Trophoblast cell (in vitro differentiated cells and primary cell): Measurements from ENCODE around the gene UNC45B.

Source experiments
- DNase-seq, 2 donors: peaks; one replicate each; pipeline ENCODE4 v3.0.0-alpha.2; 2016
- H2AFZ ChIP-seq: 2 replicates; pipeline ENCODE4 v1.6.1; 2013; ENCODE audit warnings: low read length, moderate library complexity, mild to moderate bottlenecking; ENCODE audit not compliant: insufficient read depth, poor library complexity
- H2AK5ac ChIP-seq: 2 replicates; pipeline ENCODE4 v1.6.1; 2013; ENCODE audit warnings: mild to moderate bottlenecking, low read length
- H2BK120ac ChIP-seq: 2 replicates; pipeline ENCODE4 v1.6.1; 2013; ENCODE audit warnings: low read length, mild to moderate bottlenecking, moderate library complexity; ENCODE audit not compliant: insufficient read depth, poor library complexity
- H2BK12ac ChIP-seq: 2 replicates; pipeline ENCODE4 v1.6.1; 2013; ENCODE audit warnings: mild to moderate bottlenecking, low read length, moderate library complexity
- H2BK5ac ChIP-seq: 2 replicates; pipeline ENCODE4 v1.6.1; 2013; ENCODE audit warnings: low read length, low read depth, moderate library complexity, mild to moderate bottlenecking; ENCODE audit not compliant: poor library complexity
- H3K14ac ChIP-seq: 2 replicates; pipeline ENCODE4 v1.6.1; 2013; ENCODE audit warnings: mild to moderate bottlenecking, low read length
- H3K18ac ChIP-seq: 2 replicates; pipeline ENCODE4 v1.6.1; 2013; ENCODE audit warnings: mild to moderate bottlenecking, low read length
- H3K23ac ChIP-seq: 2 replicates; pipeline ENCODE4 v1.6.1; 2013; ENCODE audit warnings: low read length
- H3K27ac ChIP-seq: 2 replicates; pipeline ENCODE4 v1.5.1; 2013; ENCODE audit warnings: low read depth, mild to moderate bottlenecking, inconsistent platforms, low read length, moderate library complexity
- H3K27me3 ChIP-seq: 2 replicates; pipeline ENCODE4 v1.6.1; 2013; ENCODE audit warnings: inconsistent platforms, mild to moderate bottlenecking, low read length, moderate library complexity; ENCODE audit not compliant: insufficient read depth
- H3K36me3 ChIP-seq, 2 experiments: 1 replicate in 1 of 2; 2 replicates in 1 of 2; pipeline ENCODE4 v1.6.1; 2013; ENCODE audit warnings: low read length in 2 of 2, mild to moderate bottlenecking in 2 of 2, moderate library complexity in 1 of 2; ENCODE audit not compliant: insufficient read depth in 2 of 2, control insufficient read depth in 1 of 2
- H3K4ac ChIP-seq: 2 replicates; pipeline ENCODE4 v1.6.1; 2013; ENCODE audit warnings: low read depth, mild to moderate bottlenecking, low read length, moderate library complexity
- H3K4me1 ChIP-seq, 2 experiments: 1 replicate in 1 of 2; 2 replicates in 1 of 2; pipeline ENCODE4 v1.6.1; 2013; ENCODE audit warnings: low read length in 2 of 2, mild to moderate bottlenecking in 2 of 2, moderate library complexity in 1 of 2; ENCODE audit not compliant: insufficient read depth in 2 of 2, control insufficient read depth in 1 of 2
- H3K4me2 ChIP-seq: 2 replicates; pipeline ENCODE4 v1.6.1; 2013; ENCODE audit warnings: inconsistent platforms, mild to moderate bottlenecking, low read length, moderate library complexity
- H3K4me3 ChIP-seq: 2 replicates; pipeline ENCODE4 v1.5.1; 2013; ENCODE audit warnings: mild to moderate bottlenecking, low read depth, low read length, inconsistent platforms
- H3K79me1 ChIP-seq: one replicate; pipeline ENCODE4 v1.6.1; 2013; ENCODE audit warnings: low read length
- H3K79me2 ChIP-seq: 2 replicates; pipeline ENCODE4 v1.6.1; 2013; ENCODE audit warnings: low read length, mild to moderate bottlenecking; ENCODE audit not compliant: control insufficient read depth, insufficient read depth, poor library complexity
- H3K9ac ChIP-seq: 2 replicates; pipeline ENCODE4 v1.6.1; 2013; ENCODE audit warnings: mild to moderate bottlenecking, low read length
- H3K9me3 ChIP-seq: 2 replicates; pipeline ENCODE4 v1.6.1; 2013; ENCODE audit warnings: low read depth, mild to moderate bottlenecking, control low read depth, inconsistent platforms, low read length; ENCODE audit not compliant: insufficient read depth
- H4K12ac ChIP-seq: 2 replicates; pipeline ENCODE4 v1.6.1; 2013; ENCODE audit warnings: low read depth, mild to moderate bottlenecking, low read length, moderate library complexity
- H4K8ac ChIP-seq: 2 replicates; pipeline ENCODE4 v1.6.1; 2013; ENCODE audit warnings: low read depth, mild to moderate bottlenecking, low read length, moderate library complexity
- H4K91ac ChIP-seq: one replicate; pipeline ENCODE4 v1.6.1; 2013; ENCODE audit warnings: low read depth, mild to moderate bottlenecking, low read length, moderate library complexity
- WGBS: extraction: QIAGEN DNeasy Blood & Tissue Kit; methylation state at CpG from one replicate; pipeline ENCODE4 v1.1.7; 2013; ENCODE audit warnings: missing lambda C conversion rate; ENCODE audit not compliant: insufficient read length, insufficient coverage; ENCODE audit errors: extremely low coverage; 5-methylcytosine and 5-hydroxymethylcytosine counted together

The UNC45B gene

DNA sequence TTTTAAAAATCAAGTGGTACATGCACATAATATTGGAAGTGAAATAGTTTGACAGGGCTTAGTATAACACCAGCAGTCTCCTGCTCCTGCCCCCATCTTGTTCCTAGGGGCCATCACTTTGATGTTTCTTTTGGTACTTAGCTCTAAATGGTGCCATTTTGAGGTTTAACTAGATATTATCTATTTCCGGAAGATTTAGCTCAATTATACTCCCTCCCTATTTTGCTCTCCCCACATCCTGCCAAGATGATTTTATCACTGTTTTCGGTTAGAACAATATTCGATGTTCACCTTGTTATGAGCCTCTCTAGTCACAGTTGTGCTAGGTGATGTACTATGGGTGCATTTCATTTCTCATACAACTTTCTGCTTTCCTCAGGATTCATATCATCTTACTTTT, 66.6 kb downstream of the UNC45B start:
- whole genome bisulfite sequencing, result no CpG with 5 or more reads among the region's 3 CpGs
- no peak overlapping the region for H4K8ac ChIP-seq
- H3K27me3 ChIP-seq, result no peaks in the 10 kb centered on the region
- no peak overlapping the region for H3K4me3 ChIP-seq
- H3K9ac ChIP-seq, result no peak overlapping the region
- H4K91ac ChIP-seq, result no peak overlapping the region
- H3K14ac ChIP-seq, result no peak overlapping the region
- H3K4me2 ChIP-seq, result no peak overlapping the region
- no peak overlapping the region for H2BK5ac ChIP-seq
- no peak overlapping the region for H2AK5ac ChIP-seq
- H2BK12ac ChIP-seq, result no peak overlapping the region
- H3K23ac ChIP-seq, result no peak overlapping the region
- no peaks in the 10 kb centered on the region for H3K4me1 ChIP-seq
- H3K79me1 ChIP-seq, result no peaks in the 10 kb centered on the region
- no peak for DNase-seq
- no peaks in the 10 kb centered on the region for H3K36me3 ChIP-seq
- H2BK120ac ChIP-seq, result no peak overlapping the region
- H4K12ac ChIP-seq, result no peak overlapping the region
- H3K27ac ChIP-seq, result no peak overlapping the region
- H3K9me3 ChIP-seq, result no peaks in the 10 kb centered on the region
- H2AFZ ChIP-seq, result no peak overlapping the region
- H3K18ac ChIP-seq, result no peak overlapping the region
- H3K79me2 ChIP-seq, result no peaks in the 10 kb centered on the region
- H3K4ac ChIP-seq, result no peak overlapping the region

DNA sequence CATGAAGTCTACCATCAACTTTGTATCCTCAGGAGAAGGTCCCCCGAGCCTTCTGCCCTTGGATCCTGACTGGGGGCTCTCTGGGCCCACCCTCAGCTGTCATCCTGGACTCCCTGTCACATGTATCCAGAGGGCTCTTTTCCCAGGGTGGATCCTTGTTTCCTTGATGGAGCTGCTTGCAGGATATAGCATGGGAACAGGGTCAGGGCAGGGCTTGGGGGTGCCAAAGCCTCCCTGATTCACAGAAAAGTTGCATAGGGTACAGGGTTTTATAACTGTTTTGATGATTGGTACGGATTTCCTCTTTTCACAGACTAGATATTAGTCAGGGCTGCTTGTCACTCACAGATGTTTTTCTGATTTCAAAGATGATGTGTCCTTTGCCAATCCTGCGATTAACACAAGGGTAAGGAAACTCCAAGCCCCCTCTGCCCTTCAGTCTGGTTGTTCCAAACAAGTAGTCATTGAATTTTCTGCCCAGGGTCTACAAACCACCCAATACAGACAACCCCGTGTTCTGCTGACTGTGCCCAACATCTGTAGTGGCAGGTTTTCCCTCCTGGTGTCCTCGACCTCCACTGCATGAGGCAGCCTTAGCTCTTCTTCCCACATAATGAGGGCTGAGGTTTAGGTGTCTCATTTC, 67.1 kb downstream of the UNC45B start:
- DNase-seq, result no peak
- no CpG with 5 or more reads among the region's 5 CpGs for WGBS
- Histone ChIP-seq H3K18ac (no peak overlapping the region), H3K36me3 (no peaks in the 10 kb centered on the region), H3K4me3 (no peak overlapping the region), H2AFZ (no peak overlapping the region), H2BK12ac (no peak overlapping the region), H3K4ac (no peak overlapping the region), H3K9me3 (no peaks in the 10 kb centered on the region), H4K12ac (no peak overlapping the region), H3K4me2 (no peak overlapping the region), H2BK5ac (no peak overlapping the region), H3K79me1 (no peaks in the 10 kb centered on the region), H3K9ac (no peak overlapping the region), H2AK5ac (no peak overlapping the region), H3K4me1 (no peaks in the 10 kb centered on the region), H3K23ac (no peak overlapping the region), H3K14ac (no peak overlapping the region), H3K27ac (no peak overlapping the region), H4K91ac (no peak overlapping the region), H2BK120ac (no peak overlapping the region), H3K27me3 (no peaks in the 10 kb centered on the region), H3K79me2 (no peaks in the 10 kb centered on the region), H4K8ac (no peak overlapping the region)

DNA sequence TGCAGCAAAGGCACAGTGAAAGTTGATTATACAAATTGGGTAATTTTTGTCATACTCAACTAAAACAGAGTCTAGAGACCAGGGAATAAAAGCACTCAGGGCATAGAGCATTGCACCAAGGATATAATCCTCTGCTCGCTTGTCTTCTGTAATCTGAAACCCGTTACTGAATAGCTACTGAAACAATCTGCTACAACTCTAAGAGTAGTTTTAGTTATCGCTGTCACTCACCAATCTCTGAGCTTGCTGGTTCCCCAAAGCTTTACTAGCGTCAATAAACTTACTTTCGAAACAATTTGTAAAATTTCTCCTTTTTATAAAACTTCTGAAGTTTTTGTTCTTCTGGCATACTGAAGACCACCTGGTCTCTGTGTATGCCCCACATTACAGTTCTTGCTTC, 69.5 kb downstream of the UNC45B start:
- no CpG with 5 or more reads among the region's 5 CpGs for WGBS

DNA sequence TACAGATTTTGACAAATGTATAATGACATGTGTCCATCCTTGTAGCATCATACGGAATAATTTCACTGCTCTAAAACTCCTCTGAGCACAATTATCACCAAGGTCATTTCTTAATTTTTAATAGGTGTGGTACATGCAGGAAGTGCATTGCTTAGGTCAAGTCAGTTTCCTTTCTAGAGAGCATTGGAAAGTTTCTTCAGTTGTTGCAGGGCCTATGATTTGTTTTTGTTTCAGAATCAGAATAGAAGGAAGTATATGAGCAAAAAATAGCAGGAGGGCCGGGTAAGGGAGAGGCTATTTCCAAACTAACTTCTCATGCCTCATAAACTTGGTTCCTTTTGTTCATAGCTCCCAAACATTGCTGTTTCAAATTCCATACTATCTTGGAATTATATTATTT, 71.3 kb downstream of the UNC45B start:
- no peak overlapping the region for H3K9ac ChIP-seq
- H3K27me3 ChIP-seq, result no peaks in the 10 kb centered on the region
- no peak overlapping the region for H2BK12ac ChIP-seq
- no peak overlapping the region for H3K14ac ChIP-seq
- H3K4me3 ChIP-seq, result no peak overlapping the region
- H2BK5ac ChIP-seq, result no peak overlapping the region
- H3K18ac ChIP-seq, result no peak overlapping the region
- H3K79me2 ChIP-seq, result no peaks in the 10 kb centered on the region
- DNase-seq, result no peak
- H3K4me2 ChIP-seq, result no peak overlapping the region
- H2AFZ ChIP-seq, result no peak overlapping the region
- no peak overlapping the region for H2AK5ac ChIP-seq
- no peaks in the 10 kb centered on the region for H3K4me1 ChIP-seq
- no peak overlapping the region for H4K91ac ChIP-seq
- no peak overlapping the region for H3K27ac ChIP-seq
- no peaks in the 10 kb centered on the region for H3K79me1 ChIP-seq
- H2BK120ac ChIP-seq, result no peak overlapping the region
- no peak overlapping the region for H4K8ac ChIP-seq
- H3K9me3 ChIP-seq, result peaks cover 2% of the 10 kb centered on the region
- WGBS, result no CpG with 5 or more reads among the region's 2 CpGs
- H3K23ac ChIP-seq, result no peak overlapping the region
- H4K12ac ChIP-seq, result no peak overlapping the region
- H3K36me3 ChIP-seq, result no peaks in the 10 kb centered on the region
- H3K4ac ChIP-seq, result no peak overlapping the region

More for the DNA sequence above, 69.5 kb downstream of the UNC45B start:
- no peaks in the 10 kb centered on the region for H3K4me1 ChIP-seq
- H3K4me3 ChIP-seq, result no peak overlapping the region
- H3K9me3 ChIP-seq, result no peaks in the 10 kb centered on the region
- no peak overlapping the region for H3K23ac ChIP-seq
- no peaks in the 10 kb centered on the region for H3K27me3 ChIP-seq
- H3K9ac ChIP-seq, result no peak overlapping the region
- no peak overlapping the region for H2AK5ac ChIP-seq
- H3K4me2 ChIP-seq, result no peak overlapping the region
- H4K8ac ChIP-seq, result no peak overlapping the region
- H2BK120ac ChIP-seq, result no peak overlapping the region
- H3K14ac ChIP-seq, result no peak overlapping the region
- no peak overlapping the region for H3K4ac ChIP-seq
- H3K18ac ChIP-seq, result no peak overlapping the region
- no peak for DNase-seq
- no peak overlapping the region for H3K27ac ChIP-seq
- H3K79me1 ChIP-seq, result no peaks in the 10 kb centered on the region
- H2AFZ ChIP-seq, result no peak overlapping the region
- no peak overlapping the region for H2BK5ac ChIP-seq
- no peak overlapping the region for H4K12ac ChIP-seq
- H2BK12ac ChIP-seq, result no peak overlapping the region
- no peaks in the 10 kb centered on the region for H3K36me3 ChIP-seq
- no peak overlapping the region for H4K91ac ChIP-seq
- H3K79me2 ChIP-seq, result no peaks in the 10 kb centered on the region
